HFFc6 (cell line): ENCODE measurements around the gene FAT1. TPM values are rescaled to one million over a fixed set of nuclear protein-coding genes. Genes with fewer than 3 reads are reported as not detected.

Experiments used
- DNase-seq: peaks from one replicate; pipeline ENCODE4 v3.0.0-alpha.2; 2018
- H3K27ac Mint-ChIP-seq: 2 replicates; pipeline ENCODE4 v1.8.0; 2020; ENCODE audit warnings: mild to moderate bottlenecking, mixed read lengths
- H3K27me3 Mint-ChIP-seq: 2 replicates; pipeline ENCODE4 v1.8.0; 2021; ENCODE audit warnings: mild to moderate bottlenecking, moderate library complexity, mixed read lengths; ENCODE audit not compliant: insufficient read depth
- H3K36me3 Mint-ChIP-seq: 2 replicates; pipeline ENCODE4 v1.8.0; 2021; ENCODE audit warnings: low read depth, mixed read lengths
- H3K4me1 Mint-ChIP-seq: 2 replicates; pipeline ENCODE4 v1.8.0; 2020; ENCODE audit warnings: low read depth, mixed read lengths
- H3K4me3 Mint-ChIP-seq: 2 replicates; pipeline ENCODE4 v1.8.0; 2020; ENCODE audit warnings: mild to moderate bottlenecking, moderate library complexity, mixed read lengths
- H3K9me3 Mint-ChIP-seq: 2 replicates; pipeline ENCODE4 v1.8.0; 2020; ENCODE audit warnings: mild to moderate bottlenecking, mixed read lengths
- CTCF ChIP-seq: fragments of 200-600 bp; sonication (generic); IDR thresholded peaks from 2 replicates; pipeline ENCODE4 v1.5.0; 2021; ENCODE audit warnings: antibody characterized with exemption, mild to moderate bottlenecking
- total RNA-seq, 6 experiments: library from RNA; stranded (reverse); fragmentation: NEBNext Ultra II Directional; extraction: Animal tissue kit (Norgen Biotek cat#: 25700); gene quantifications; 2 replicates in 1 of 6; 3 replicates in 5 of 6; pipeline ENCODE4 v1.2.3, GENCODE V29; 2021

Gene FAT1
- total RNA-seq, 6 experiments from 2014 or later, result 238 to 483 (median 287) TPM

- Mint-ChIP-seq H3K9me3 (peaks cover 4% of the 10 kb centered on the region; the same call in 1 of the 2 replicates), H3K36me3 (peaks cover 73% of the 10 kb centered on the region), H3K4me1 (peaks cover 48% of the 10 kb centered on the region), H3K27me3 (peaks cover 5% of the 10 kb centered on the region), H3K4me3 (no peak overlapping the region; the same call in 1 of the 2 replicates), H3K27ac (0 out of 2 replicates have a peak overlapping the region, but pooled peaks have one; percentile 33)
- no peak for DNase-seq
- TF ChIP-seq CTCF, result no peak
Observed at GRCh38 chr4:186695392-186695791, 28.3 kb downstream of the FAT1 start.

GRCh38 chr4:186693894-186694293, 29.8 kb downstream of the FAT1 start:
- H3K36me3 Mint-ChIP-seq, result peaks cover 67% of the 10 kb centered on the region
- H3K27ac Mint-ChIP-seq, result peak overlapping the region; percentile 40
- peak overlapping the region; percentile 13; the same call in 1 of the 2 replicates for H3K4me3 Mint-ChIP-seq
- DNase-seq, result no peak
- H3K27me3 Mint-ChIP-seq, result peaks cover 5% of the 10 kb centered on the region
- peaks cover 4% of the 10 kb centered on the region; the same call in 1 of the 2 replicates for H3K9me3 Mint-ChIP-seq
- peaks cover 52% of the 10 kb centered on the region for H3K4me1 Mint-ChIP-seq
- no peak for TF ChIP-seq CTCF

- peaks cover 54% of the 10 kb centered on the region for H3K4me1 Mint-ChIP-seq
- H3K27ac Mint-ChIP-seq, result peak overlapping the region; percentile 40
- no peak overlapping the region for H3K4me3 Mint-ChIP-seq
- H3K27me3 Mint-ChIP-seq, result peaks cover 6% of the 10 kb centered on the region
- H3K9me3 Mint-ChIP-seq, result peaks cover 4% of the 10 kb centered on the region; the same call in 1 of the 2 replicates
- DNase-seq, result peak; percentile 47
- TF ChIP-seq CTCF, result no peak
- peaks cover 67% of the 10 kb centered on the region for H3K36me3 Mint-ChIP-seq
Observed at GRCh38 chr4:186693159-186693815, 30.4 kb downstream of the FAT1 start.

GRCh38 chr4:186691396-186691795, 32.3 kb downstream of the FAT1 start:
- H3K4me3 Mint-ChIP-seq, result no peak overlapping the region
- peaks cover 8% of the 10 kb centered on the region for H3K27me3 Mint-ChIP-seq
- H3K36me3 Mint-ChIP-seq, result peaks cover 68% of the 10 kb centered on the region
- H3K4me1 Mint-ChIP-seq, result peaks cover 64% of the 10 kb centered on the region
- H3K9me3 Mint-ChIP-seq, result peaks cover 4% of the 10 kb centered on the region; the same call in 1 of the 2 replicates
- no peak for DNase-seq
- TF ChIP-seq CTCF, result no peak
- no peak overlapping the region for H3K27ac Mint-ChIP-seq

GRCh38 chr4:186689476-186689875, 34.2 kb downstream of the FAT1 start:
- H3K9me3 Mint-ChIP-seq, result peaks cover 4% of the 10 kb centered on the region; the same call in 1 of the 2 replicates
- no peak for TF ChIP-seq CTCF
- no peak overlapping the region for H3K4me3 Mint-ChIP-seq
- H3K4me1 Mint-ChIP-seq, result peaks cover 75% of the 10 kb centered on the region
- peaks cover 5% of the 10 kb centered on the region for H3K27me3 Mint-ChIP-seq
- DNase-seq, result no peak
- no peak overlapping the region for H3K27ac Mint-ChIP-seq
- peaks cover 60% of the 10 kb centered on the region for H3K36me3 Mint-ChIP-seq
